OCI-LY7 (cell line): Measurements from ENCODE around the gene NXPH3.

Experiments
- CTCF ChIP-seq: fragments of 200-600 bp; sonication (generic); conservative IDR thresholded peaks from 2 replicates; pipeline ENCODE4 v1.5.1; 2014; ENCODE audit warnings: mild to moderate bottlenecking, antibody characterized with exemption, low read length, moderate library complexity, mixed read lengths
- EZH2phosphoT487 ChIP-seq: fragments of 200-600 bp; sonication (generic); IDR thresholded peaks from 2 replicates; pipeline ENCODE4 v1.6.1; 2018; ENCODE audit warnings: low read depth, borderline replicate concordance, mild to moderate bottlenecking, mixed run types, antibody characterized with exemption, low read length, moderate library complexity, mixed read lengths

GRCh38 chr17:49557312-49558024, 18.2 kb upstream of the NXPH3 start:
- TF ChIP-seq CTCF (peak; percentile 85), EZH2phosphoT487 (no peak)
